Loucy (cell line): ENCODE data around the gene CCL14.

Experiments
- H2AFZ ChIP-seq: fragments of 200-600 bp; sonication (generic); 2 replicates; pipeline ENCODE4 v1.6.0; 2016; ENCODE audit warnings: antibody characterized with exemption, mild to moderate bottlenecking, low read length, moderate library complexity
- H3F3A ChIP-seq: fragments of 200-600 bp; 2 replicates; pipeline ENCODE4 v1.6.0; 2016; ENCODE audit warnings: antibody characterized with exemption, low read depth, mild to moderate bottlenecking
- H3K27me3 ChIP-seq: fragments of 200-600 bp; sonication (generic); 2 replicates; pipeline ENCODE4 v1.6.1; 2014; ENCODE audit warnings: low read length, mild to moderate bottlenecking; ENCODE audit not compliant: insufficient read depth, poor library complexity, severe bottlenecking
- H3K36me3 ChIP-seq: fragments of 200-600 bp; sonication (generic); 2 replicates; pipeline ENCODE4 v1.6.1; 2016; ENCODE audit warnings: low read length; ENCODE audit not compliant: insufficient read depth
- H3K4me1 ChIP-seq: fragments of 200-600 bp; sonication (generic); 2 replicates; pipeline ENCODE4 v1.5.1; 2014; ENCODE audit warnings: low read length, mild to moderate bottlenecking; ENCODE audit not compliant: insufficient read depth, poor library complexity, severe bottlenecking
- H3K4me2 ChIP-seq: fragments of 200-600 bp; sonication (generic); 2 replicates; pipeline ENCODE4 v1.6.0; 2014; ENCODE audit warnings: antibody characterized with exemption, low read length, low read depth, mild to moderate bottlenecking; ENCODE audit not compliant: poor library complexity, severe bottlenecking
- H3K4me3 ChIP-seq: fragments of 200-600 bp; sonication (generic); 2 replicates; pipeline ENCODE4 v1.5.1; 2014; ENCODE audit warnings: low read length, mild to moderate bottlenecking, mixed read lengths; ENCODE audit not compliant: poor library complexity, severe bottlenecking
- H3K79me2 ChIP-seq: fragments of 200-600 bp; sonication (generic); 2 replicates; pipeline ENCODE4 v1.6.1; 2014; ENCODE audit warnings: low read length; ENCODE audit not compliant: insufficient read depth
- H3K9ac ChIP-seq: fragments of 200-600 bp; sonication (generic); 2 replicates; pipeline ENCODE4 v1.6.0; 2014; ENCODE audit warnings: mild to moderate bottlenecking, low read depth, low read length, moderate library complexity; ENCODE audit not compliant: poor library complexity, severe bottlenecking
- H3K9me2 ChIP-seq: fragments of 200-600 bp; sonication (generic); replicated peaks from 2 replicates; pipeline ENCODE4 v1.6.1; 2016; ENCODE audit warnings: low read depth, low read length, mixed read lengths
- H3K9me3 ChIP-seq: fragments of 200-600 bp; sonication (generic); 2 replicates; pipeline ENCODE4 v1.6.1; 2014; ENCODE audit warnings: mild to moderate bottlenecking, antibody characterized with exemption, low read length, low read depth; ENCODE audit not compliant: insufficient read depth
- H4K20me1 ChIP-seq: fragments of 200-600 bp; sonication (generic); 2 replicates; pipeline ENCODE4 v1.6.0; 2014; ENCODE audit warnings: antibody characterized with exemption, low read length, mild to moderate bottlenecking; ENCODE audit not compliant: insufficient read depth, poor library complexity, severe bottlenecking
- CTCF ChIP-seq: fragments of 200-600 bp; sonication (generic); conservative IDR thresholded peaks from 2 replicates; pipeline ENCODE4 v1.5.1; 2014; ENCODE audit warnings: mild to moderate bottlenecking, antibody characterized with exemption, low read length
- EZH2phosphoT487 ChIP-seq: fragments of 200-600 bp; IDR thresholded peaks from 2 replicates; pipeline ENCODE4 v1.6.1; 2018; ENCODE audit warnings: antibody characterized with exemption, mild to moderate bottlenecking, moderate library complexity, borderline replicate concordance

CCL14 gene

GRCh38 chr17:35965272-35965671, 21.3 kb downstream of the CCL14 start:
- H2AFZ ChIP-seq: 0 out of 2 replicates have a peak overlapping the region, but pooled peaks have one; percentile 3
- H3K9me3 ChIP-seq: no peaks in the 10 kb centered on the region
- no peaks in the 10 kb centered on the region for H4K20me1 ChIP-seq
- H3K79me2 ChIP-seq: no peaks in the 10 kb centered on the region
- no peaks in the 10 kb centered on the region for H3K9me2 ChIP-seq
- no peak overlapping the region for H3K4me2 ChIP-seq
- H3K9ac ChIP-seq: no peak overlapping the region
- H3K36me3 ChIP-seq: no peaks in the 10 kb centered on the region
- H3F3A ChIP-seq: no peaks in the 10 kb centered on the region
- no peaks in the 10 kb centered on the region for H3K4me1 ChIP-seq
- H3K27me3 ChIP-seq: no peaks in the 10 kb centered on the region
- no peak for TF ChIP-seq CTCF
- no peak for TF ChIP-seq EZH2phosphoT487
- H3K4me3 ChIP-seq: no peak overlapping the region

- no peaks in the 10 kb centered on the region for H3K9me3 ChIP-seq
- H3K4me1 ChIP-seq: no peaks in the 10 kb centered on the region
- no peaks in the 10 kb centered on the region for H3F3A ChIP-seq
- H3K9ac ChIP-seq: no peak overlapping the region
- H3K4me3 ChIP-seq: no peak overlapping the region
- H3K4me2 ChIP-seq: no peak overlapping the region
- H3K9me2 ChIP-seq: no peaks in the 10 kb centered on the region
- no peaks in the 10 kb centered on the region for H3K36me3 ChIP-seq
- no peaks in the 10 kb centered on the region for H3K79me2 ChIP-seq
- H3K27me3 ChIP-seq: no peaks in the 10 kb centered on the region
- H4K20me1 ChIP-seq: no peaks in the 10 kb centered on the region
- no peak for TF ChIP-seq CTCF
- no peak for TF ChIP-seq EZH2phosphoT487
- H2AFZ ChIP-seq: no peak overlapping the region
These were observed 22.9 kb downstream of the CCL14 start for GRCh38 chr17:35963663-35964062.

DNA sequence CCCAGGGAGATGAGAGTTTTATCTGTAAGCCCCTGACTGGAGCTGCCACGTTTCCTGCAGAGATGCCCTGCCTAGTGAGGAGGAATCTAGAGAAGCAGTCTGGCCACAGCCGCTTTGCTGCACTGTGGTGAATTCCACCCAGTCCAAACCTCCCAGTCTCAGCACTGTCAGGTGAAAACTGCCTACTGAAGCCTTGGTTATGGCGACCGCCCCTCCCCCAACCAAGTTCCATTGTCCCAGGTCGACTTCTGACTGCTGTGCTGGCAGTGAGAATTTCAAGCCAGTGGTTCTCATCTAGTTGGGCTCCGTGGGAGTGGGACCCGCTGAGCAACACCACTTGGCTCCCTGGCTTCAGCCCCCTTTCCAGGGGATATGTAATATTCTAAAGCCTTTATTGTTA, 32.8 kb downstream of the CCL14 start:
- Histone ChIP-seq H3F3A (no peaks in the 10 kb centered on the region), H3K9ac (no peak overlapping the region), H3K4me1 (no peaks in the 10 kb centered on the region), H3K9me2 (no peaks in the 10 kb centered on the region), H3K36me3 (no peaks in the 10 kb centered on the region), H3K4me3 (no peak overlapping the region), H3K4me2 (no peak overlapping the region), H3K79me2 (no peaks in the 10 kb centered on the region), H3K9me3 (no peaks in the 10 kb centered on the region), H3K27me3 (no peaks in the 10 kb centered on the region), H4K20me1 (no peaks in the 10 kb centered on the region), H2AFZ (no peak overlapping the region)
- TF ChIP-seq EZH2phosphoT487 (no peak), CTCF (no peak)
